Astrocyte of the hippocampus (primary cell): ENCODE results near the gene EPHX1.
A peak's percentile ranks its signal among the peaks of the same experiment; 100 is the strongest.
"Not testable (repeated sequence)": the region's sequence is repeated elsewhere in the genome, so short reads cannot be mapped to it uniquely, and the experiment has no call there.

Source experiments
- DNase-seq: peaks from one replicate; pipeline ENCODE4 v3.0.0; 2011; ENCODE audit warnings: low read depth, low spot score

The EPHX1 gene

DNA sequence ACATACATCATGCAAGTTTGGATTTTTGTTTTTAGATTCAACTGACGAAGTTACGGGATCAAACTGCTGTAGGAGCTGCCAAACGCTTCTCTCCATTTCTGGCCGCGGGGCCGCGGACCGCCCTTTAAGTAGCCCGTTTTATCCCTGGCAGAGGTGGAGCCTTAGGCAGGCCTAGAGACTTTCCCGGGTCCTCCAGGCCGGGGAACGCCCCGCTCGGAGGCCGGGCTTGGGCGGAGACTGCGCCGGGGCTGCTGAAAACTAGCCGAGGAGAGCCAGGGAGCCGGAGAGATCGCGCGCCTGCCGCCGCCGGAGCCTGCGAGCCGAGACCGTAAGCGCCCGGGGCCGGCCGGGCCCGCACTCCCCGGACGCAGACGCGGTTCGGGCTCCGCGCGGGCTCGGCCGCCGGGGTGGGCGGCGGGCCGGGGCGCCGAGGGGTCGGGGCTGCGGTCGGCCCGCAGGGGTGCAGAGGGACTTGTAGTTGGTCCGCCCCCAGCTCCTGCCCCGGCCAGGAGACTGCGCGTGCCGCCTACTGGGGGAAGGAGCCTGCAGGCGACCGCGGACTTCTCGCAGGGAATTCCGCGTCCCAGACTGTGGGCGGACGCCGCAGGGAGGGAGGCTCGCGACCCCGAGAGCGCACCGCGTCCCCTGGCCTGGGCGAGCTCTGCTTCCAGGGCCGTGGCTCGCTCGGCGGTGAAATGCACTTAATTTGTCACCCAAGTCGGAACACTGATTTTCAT, at the start of gene EPHX1:
EPHX1 (plus strand) TSS at position 283 of the 737 bp plus-strand sequence. CDS start 18,606 bp downstream, outside the sequence.
- DNase-seq: peak; percentile 96

DNA sequence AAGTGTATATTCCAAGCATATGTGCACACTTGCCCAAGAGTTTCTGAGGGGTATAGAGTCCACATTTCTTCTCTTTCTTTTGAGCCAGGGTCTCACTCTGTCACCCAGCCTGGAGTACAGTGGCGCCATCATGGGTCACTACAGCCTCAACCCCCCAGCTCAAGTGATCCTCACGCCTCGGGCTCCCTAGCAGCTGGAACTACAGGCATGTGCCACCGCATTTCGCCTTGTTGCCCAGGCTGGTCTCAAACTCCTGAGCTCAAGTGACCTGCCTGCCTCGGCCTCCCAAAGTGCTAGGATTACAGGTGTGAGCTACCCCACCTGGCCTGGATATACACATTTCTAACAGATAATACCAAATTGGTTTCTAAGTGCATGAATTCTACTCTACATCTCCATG, 49.4 kb upstream of the EPHX1 start:
- no peak for DNase-seq

DNA sequence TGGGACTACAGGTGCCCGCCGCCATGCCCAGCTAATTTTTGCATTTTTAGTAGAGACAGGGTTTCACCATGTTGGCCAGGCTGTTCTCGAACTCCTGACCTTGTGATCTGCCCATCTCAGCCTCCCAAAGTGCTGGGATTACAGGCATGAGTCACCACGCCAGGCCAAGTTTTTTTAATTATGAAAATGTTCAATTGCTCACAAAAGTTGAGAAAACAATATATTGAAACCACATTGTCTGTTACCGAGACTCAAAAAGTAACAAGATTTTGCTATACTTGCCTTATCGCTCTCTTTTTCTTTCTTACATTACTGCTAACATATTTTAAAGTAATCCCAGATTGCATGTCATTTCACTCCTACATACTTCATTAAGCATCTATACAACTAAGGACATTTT, 48.5 kb upstream of the EPHX1 start:
- not testable (repeated sequence) for DNase-seq

- DNase-seq: peak; percentile 60
Measured at GRCh38 chr1:225762002-225762441, 47.9 kb upstream of the EPHX1 start.

DNA sequence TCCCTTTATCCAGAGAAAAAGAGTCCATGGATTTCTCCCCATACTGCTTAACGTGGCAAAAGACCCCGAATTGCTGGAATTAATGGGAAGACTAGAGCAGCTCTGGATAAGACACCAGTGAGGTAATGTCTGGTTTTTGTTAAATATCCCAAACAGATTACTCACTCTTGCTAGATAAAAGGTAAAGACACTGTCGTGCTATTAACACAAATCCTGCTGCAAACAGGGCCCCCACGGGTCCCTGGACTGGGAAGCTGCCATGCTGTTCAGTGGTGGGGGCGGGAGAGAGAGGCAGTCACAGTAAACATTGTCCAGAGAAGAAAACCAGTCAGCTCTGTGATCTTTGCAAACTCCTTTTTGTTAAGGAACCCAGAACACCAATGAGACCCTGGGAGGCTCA, 47.5 kb upstream of the EPHX1 start:
- DNase-seq: peak; percentile 77

DNA sequence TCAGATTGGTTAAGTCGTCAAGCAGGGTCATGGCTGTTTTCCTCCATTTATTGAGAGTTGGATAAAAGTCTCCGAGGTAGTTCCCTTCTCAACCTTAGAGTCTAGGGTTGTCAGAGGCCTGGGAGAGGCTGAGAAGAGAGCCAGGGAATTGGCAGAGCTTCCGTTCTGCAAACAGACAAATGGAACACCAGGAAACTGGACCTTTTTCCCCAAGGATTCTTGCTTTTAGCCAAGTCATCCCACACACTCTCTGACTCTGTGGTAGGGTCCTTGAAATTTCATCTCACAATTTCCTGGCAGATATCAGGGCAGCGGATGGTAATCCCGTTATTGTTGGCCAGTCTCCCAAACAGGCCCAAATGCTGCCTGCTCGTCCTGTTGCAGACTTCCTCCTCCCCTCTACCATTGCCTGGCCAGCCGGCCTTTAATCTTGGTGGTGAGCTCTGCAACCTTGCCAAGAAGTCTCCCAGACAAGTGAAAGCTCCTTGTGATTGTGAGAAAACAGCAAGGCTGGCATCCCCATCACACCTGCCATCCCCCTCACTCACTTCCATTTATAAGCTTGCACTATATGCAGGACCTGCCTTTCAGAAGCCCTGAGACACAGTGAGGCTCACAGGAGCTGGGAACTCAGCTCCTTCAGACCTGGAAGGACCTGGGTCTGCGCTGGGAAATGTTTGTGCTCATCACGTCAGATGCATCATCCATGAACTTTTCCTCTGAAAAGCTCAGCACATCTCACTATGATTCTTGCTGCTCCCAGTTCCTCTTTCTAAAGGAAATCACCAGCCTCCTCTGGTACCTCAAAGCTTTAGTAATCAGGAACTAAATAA, 46.0 kb upstream of the EPHX1 start:
- peak; percentile 89 for DNase-seq

DNA sequence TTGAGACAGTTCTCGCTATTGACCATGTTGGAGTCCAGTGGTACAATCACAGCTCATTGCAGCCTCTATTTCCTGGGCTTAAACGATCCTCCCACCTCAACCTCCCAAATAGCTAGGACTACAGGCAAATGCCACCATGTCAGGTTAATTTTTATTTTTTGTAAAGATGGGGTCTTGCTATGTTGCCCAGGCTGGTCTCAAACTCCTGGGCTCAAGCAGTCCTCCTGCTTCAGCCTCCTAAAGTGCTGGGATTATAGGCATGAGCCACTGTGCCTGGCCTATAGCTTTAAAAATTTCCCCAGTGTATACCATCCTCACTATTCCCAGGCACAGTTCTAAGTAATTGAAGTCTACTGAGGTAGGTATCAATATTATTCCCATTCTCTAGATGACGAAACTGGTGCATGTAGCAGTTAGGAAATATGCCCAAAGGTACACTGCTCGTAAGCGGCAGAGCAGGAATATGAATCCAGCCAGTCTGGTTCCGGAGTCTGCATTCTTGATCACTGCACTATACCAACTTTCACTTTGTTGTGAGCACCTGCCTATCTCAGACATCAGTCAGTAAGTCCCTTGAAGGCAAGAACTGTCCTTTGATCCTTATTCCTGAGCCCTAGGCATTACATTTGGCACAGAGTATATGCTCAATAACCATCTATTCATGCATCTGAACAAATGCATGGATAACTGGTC, 43.8 kb upstream of the EPHX1 start:
- no peak for DNase-seq

DNA sequence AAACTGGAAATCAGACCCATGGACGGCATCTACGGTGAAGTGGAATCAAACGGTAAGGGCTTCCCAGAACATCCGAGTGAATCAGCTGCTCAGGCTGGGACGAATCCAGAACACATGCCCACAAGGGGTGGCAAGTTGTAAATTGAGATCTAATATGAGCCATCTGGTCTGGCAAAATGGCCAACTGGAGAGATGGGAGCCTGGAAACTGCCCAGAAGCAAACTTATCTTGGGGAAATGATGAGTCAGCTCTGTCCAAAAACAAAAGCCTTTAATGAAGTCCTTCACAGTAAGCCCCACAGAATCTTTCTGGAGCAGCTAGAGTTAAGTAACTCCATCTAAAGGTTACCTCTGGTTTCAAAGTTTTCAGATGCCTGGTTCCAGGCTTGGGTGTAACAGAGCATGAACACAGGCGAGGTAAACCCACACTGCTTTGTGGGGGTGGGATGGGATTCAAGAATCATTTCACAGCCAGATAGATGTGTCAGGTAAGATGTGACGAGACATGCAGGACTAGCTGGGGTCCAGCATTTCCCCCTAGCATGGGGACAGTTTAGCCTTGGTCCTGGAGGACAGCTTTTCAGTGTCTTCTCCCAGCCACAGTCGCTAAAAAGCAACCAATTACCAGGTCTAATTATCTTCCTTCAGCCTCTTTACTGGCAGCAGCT, 42.8 kb upstream of the EPHX1 start:
- DNase-seq: peak; percentile 86

GRCh38 chr1:225767634-225768540, 42.0 kb upstream of the EPHX1 start:
- peak; percentile 71 for DNase-seq

DNA sequence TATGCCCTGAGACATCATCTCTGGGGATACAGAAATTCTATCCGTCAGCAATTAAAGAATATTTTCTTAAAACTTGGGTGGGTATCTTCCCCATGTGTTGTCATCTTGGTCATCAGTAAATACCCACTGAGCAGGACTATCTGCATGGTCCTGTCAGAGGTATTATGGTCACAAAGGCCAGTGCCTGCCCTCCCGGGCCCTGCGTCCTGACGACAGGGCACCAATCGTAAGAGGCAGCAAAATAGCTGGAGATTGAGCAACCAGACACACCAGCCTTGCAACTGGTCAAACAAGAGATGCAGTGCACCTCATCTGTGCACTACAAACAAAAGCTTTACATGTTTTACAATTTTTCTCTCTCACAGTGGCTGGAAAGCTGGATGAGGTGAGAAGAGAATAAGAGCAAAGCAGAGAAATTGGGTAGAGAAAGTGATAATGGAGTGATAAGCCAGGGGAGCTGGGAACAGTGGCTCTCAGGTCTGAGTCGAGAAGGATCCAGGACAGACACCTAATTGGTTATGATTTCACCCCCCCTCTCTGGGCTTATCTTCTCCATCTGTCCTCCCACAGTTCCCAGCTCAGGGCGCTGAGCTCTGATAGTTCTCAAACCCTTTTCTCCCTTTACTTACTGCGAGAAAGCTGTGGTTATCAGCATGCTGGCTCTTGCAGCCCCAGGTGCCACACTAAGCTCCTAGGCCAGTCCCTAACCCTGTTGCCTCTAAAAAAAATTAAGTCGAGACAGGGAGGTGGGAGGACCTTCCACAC, 41.1 kb upstream of the EPHX1 start:
- no peak for DNase-seq

- no peak for DNase-seq
Measured at GRCh38 chr1:225769687-225770086, 40.2 kb upstream of the EPHX1 start.

DNA sequence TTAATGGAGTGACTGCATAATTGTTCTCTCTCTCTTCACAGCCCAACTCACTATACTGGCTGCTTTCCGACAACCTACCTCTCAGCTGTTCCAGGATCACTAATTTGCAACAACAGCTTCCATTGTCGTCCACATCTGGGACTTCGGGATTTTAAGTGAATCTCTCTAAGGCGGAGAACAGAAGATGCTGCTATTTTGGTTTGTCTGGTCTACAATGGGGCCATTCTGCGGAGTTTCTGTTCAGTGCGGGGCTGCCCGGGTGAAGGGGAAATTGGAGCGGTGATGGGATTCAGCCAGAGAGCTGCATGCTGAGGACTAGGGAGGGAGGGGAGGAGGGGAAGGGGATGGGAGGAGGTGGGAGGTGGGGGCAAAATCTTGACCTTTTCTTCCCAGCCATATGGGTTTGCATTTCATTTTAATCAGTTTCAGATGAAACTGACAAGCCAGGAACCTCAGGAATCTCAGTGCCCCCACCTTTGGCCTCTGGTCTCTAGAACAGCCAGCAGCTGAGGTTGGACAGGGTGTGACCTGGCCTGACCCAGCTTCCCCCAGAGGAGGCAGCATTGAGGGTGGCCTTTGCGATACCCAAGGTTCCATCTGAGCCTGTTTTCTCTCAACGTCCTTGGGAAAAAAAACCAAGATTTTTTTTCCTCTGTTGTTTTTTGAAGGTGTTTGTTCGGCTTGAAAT, 39.2 kb upstream of the EPHX1 start:
- no peak for DNase-seq

DNA sequence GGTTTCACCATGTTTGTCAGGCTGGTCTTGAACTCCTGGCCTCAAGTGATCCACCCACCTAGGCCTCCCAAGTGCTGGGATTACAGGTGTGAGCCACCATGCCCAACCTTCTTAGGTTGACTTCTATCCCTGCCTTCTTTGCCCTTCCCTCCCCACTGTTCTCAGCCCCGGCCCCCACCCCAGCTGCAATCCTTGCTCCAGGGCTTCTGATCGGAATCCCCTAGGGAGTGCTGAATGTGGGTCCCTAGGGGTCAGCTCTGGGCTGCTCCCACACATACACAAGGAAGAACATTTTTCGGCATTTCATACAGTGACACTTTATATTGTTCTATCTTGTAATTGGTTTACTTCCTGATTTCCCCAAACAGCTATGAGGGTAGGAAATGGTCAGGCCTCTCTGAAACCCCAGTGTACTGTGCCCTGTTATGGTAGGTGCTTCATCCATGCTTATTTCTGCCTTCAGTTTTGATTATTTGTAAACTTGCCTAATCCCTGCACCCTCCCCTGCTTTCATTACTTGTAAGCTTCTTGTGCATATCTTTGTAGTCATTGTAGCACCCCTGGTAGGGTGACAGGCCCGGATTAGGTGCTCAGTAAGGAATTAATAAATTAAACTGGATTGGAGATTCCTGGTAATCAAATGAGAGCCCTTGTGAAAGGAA, 38.1 kb upstream of the EPHX1 start:
- no peak for DNase-seq

GRCh38 chr1:225772323-225772768, 37.6 kb upstream of the EPHX1 start:
- DNase-seq: peak; percentile 95

- peak; percentile 24 for DNase-seq
Measured at GRCh38 chr1:225772848-225773247, 37.1 kb upstream of the EPHX1 start.

DNA sequence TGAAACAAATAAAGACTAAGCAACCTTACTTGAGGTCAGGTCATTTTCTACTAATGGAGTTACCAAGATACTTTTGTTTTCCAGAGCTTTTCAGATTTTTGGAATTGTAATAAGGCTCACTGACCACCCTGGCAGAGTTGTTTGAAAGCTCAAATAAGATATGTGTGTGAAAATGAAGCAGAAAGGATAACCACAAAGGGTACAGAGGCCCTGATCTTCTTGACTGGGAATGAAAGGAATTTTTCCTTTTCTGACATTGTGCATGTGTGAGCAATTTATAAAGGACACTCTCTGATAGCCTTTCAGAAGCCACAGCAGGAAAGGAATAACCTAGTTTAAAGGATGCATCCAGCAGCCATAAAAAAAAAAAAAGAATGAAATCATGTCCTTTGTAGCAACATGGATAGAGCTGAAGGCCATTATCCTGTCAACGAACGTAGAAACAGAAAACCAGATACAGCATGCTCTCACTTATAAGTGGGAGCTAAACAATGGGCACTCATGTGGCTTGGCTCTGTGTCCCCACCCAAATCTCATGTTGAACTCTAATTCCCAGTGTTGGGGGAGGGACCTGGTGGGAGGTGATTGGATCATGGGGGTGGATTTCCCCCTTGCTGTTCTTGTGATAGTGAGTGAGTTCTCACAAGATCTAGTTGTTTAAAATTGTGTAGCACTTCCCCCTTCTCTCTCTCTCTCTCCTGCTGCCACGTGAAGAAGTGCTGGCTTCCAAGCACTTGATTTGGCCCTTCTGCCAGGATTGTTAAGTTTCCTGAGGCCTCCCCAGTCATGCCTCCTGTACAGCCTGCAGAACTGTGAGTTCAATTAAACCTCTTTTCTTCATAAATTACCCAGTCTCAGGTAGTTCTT, 35.4 kb upstream of the EPHX1 start:
- peak; percentile 70 for DNase-seq

GRCh38 chr1:225776294-225776693, 33.6 kb upstream of the EPHX1 start:
- no peak for DNase-seq
